ENCODE data around the gene PHACTR3. TPM values are rescaled to one million over a fixed set of nuclear protein-coding genes. Genes with fewer than 3 reads are reported as not detected.

The PHACTR3 gene
- total RNA-seq, 1 donor from 2014 or later, result 0.14 TPM

DNA sequence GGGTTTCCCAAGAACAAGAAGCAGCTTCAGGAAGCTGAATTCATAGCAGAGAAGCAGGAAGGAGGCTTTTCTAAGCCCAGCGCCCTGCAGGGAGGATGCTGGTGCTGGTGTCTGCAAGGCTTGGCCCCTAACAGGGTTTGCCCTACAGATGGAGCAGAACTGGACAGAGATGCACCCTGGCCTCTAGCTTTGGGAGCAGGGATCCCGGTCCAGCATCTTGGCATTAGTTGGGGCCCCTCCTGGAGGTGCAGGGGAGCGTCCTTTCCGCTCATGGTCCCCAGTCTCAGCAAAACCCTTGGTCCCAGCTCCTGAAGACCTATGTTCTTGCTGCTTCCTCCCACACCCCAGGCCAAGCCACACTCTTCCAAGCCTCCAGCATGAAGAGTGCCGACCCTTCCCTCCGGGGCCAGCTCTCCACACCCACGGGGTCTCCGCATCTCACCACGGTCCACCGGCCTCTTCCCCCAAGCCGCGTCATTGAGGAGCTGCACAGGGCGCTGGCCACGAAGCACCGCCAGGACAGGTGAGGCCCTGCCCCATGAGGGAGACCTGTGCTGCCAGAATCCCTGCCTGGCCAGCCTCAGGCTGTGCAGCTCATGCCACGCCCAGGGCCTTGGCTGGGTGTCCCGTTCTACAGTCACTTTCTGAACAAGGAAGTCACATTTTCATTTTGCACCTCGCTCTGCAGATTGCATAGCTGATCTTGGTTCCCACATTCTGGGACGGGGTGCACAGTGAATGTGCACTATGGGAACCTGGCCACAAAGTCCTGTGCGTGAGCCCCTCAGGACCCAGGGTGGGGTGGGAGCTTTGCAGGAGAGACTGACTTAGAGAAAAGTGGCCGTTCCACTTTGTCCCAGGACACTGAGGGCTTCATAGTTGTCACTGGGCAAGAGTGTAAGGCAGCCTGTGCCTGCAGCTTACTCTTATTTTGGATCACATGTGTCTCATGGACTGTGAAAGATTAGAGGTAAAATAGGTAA lies 168.9 kb downstream of the PHACTR3 start:
- Histone ChIP-seq H2AFZ (ENCODE audit: low read depth, low read length) (no peak overlapping the region), H3K79me2 (ENCODE audit: insufficient read depth, low read length) (no peaks in the 10 kb centered on the region), H3K36me3 (ENCODE audit: insufficient read depth, low read length) (no peaks in the 10 kb centered on the region), H3K4me1 (ENCODE audit: insufficient read depth, low read length) (no peaks in the 10 kb centered on the region), H3K9ac (ENCODE audit: low read length) (no peak overlapping the region), H3K27ac (ENCODE audit: low read depth, low read length) (no peak overlapping the region), H3K4me3 (ENCODE audit: insufficient read depth, low read depth, low read length) (no peak overlapping the region), H3K9me3 (ENCODE audit: insufficient read depth, low read depth, low read length) (no peaks in the 10 kb centered on the region), H3K27me3 (ENCODE audit: insufficient read depth, low read length) (no peaks in the 10 kb centered on the region), H4K20me1 (ENCODE audit: insufficient read depth, low read length) (no peaks in the 10 kb centered on the region), H3K4me2 (ENCODE audit: low read length) (no peak overlapping the region)
- Mint-ChIP-seq H3K9me3 (ENCODE audit: unreplicated experiment) (no peaks in the 10 kb centered on the region), H3K36me3 (ENCODE audit: low read depth, unreplicated experiment) (no peaks in the 10 kb centered on the region), H3K4me3 (ENCODE audit: unreplicated experiment) (no peak overlapping the region), H3K27me3 (ENCODE audit: low read depth, unreplicated experiment) (peaks cover 72% of the 10 kb centered on the region), H3K27ac (ENCODE audit: unreplicated experiment) (no peak overlapping the region), H3K4me1 (ENCODE audit: low read depth, unreplicated experiment) (no peaks in the 10 kb centered on the region)
- no peak for DNase-seq (ENCODE audit: low read depth)
- FAIRE-seq, result no peak
- no peak for TF ChIP-seq EZH2 (IDR thresholded peaks at IDR 0.05; ENCODE audit: insufficient read depth, low read length)
- TF ChIP-seq CTCF (IDR thresholded peaks at IDR 0.05; ENCODE audit: insufficient read depth, low read depth, low read length), result no peak

DNA sequence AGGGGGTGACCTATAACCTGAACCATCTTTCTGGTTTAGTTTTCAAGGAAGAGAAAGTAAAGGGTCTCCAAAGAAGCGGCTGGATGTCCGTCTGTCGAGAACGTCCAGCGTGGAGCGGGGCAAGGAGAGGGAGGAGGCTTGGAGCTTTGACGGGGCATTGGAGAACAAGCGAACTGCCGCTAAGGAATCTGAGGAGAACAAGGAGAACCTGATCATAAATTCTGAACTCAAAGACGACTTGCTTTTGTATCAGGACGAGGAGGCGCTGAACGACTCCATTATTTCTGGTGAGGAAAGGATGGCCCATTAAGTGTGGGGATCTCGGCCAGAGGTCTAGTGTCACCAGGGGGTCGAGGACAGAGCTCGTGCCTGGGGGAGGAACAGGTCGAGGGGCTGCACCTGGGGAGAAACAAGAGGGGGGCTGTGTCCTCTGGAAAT lies 169.9 kb downstream of the PHACTR3 start:
- Histone ChIP-seq H3K4me3 (ENCODE audit: insufficient read depth, low read depth, low read length) (no peak overlapping the region), H3K79me2 (ENCODE audit: insufficient read depth, low read length) (no peaks in the 10 kb centered on the region), H3K27me3 (ENCODE audit: insufficient read depth, low read length) (no peaks in the 10 kb centered on the region), H2AFZ (ENCODE audit: low read depth, low read length) (no peak overlapping the region), H3K4me2 (ENCODE audit: low read length) (no peak overlapping the region), H3K9me3 (ENCODE audit: insufficient read depth, low read depth, low read length) (no peaks in the 10 kb centered on the region), H3K36me3 (ENCODE audit: insufficient read depth, low read length) (no peaks in the 10 kb centered on the region), H3K4me1 (ENCODE audit: insufficient read depth, low read length) (no peaks in the 10 kb centered on the region), H3K27ac (ENCODE audit: low read depth, low read length) (no peak overlapping the region), H3K9ac (ENCODE audit: low read length) (no peak overlapping the region), H4K20me1 (ENCODE audit: insufficient read depth, low read length) (no peaks in the 10 kb centered on the region)
- H3K4me1 Mint-ChIP-seq (ENCODE audit: low read depth, unreplicated experiment), result no peaks in the 10 kb centered on the region
- DNase-seq (ENCODE audit: low read depth) (no peak), FAIRE-seq (no peak)
- no peaks in the 10 kb centered on the region for H3K9me3 Mint-ChIP-seq (ENCODE audit: unreplicated experiment)
- H3K27me3 Mint-ChIP-seq (ENCODE audit: low read depth, unreplicated experiment), result peaks cover 72% of the 10 kb centered on the region
- H3K36me3 Mint-ChIP-seq (ENCODE audit: low read depth, unreplicated experiment), result no peaks in the 10 kb centered on the region
- no peak for TF ChIP-seq EZH2 (IDR thresholded peaks at IDR 0.05; ENCODE audit: insufficient read depth, low read length)
- no peak for TF ChIP-seq CTCF (IDR thresholded peaks at IDR 0.05; ENCODE audit: insufficient read depth, low read depth, low read length)
- no peak overlapping the region for H3K27ac Mint-ChIP-seq (ENCODE audit: unreplicated experiment)
- H3K4me3 Mint-ChIP-seq (ENCODE audit: unreplicated experiment), result no peak overlapping the region

Data from astrocyte (in vitro differentiated cells and primary cell).